Mesendoderm (in vitro differentiated cells): ENCODE measurements around the gene ZDHHC5.
"Not testable (repeated sequence)": the region's sequence is repeated elsewhere in the genome, so short reads cannot be mapped to it uniquely, and the experiment has no call there.

Experiments
- DNase-seq: peaks from one replicate; pipeline ENCODE4 v3.0.0; 2013
- H2AK5ac ChIP-seq: 2 replicates; pipeline ENCODE4 v1.6.1; 2013; ENCODE audit warnings: low read length, inconsistent platforms
- H2BK120ac ChIP-seq: 2 replicates; pipeline ENCODE4 v1.6.1; 2013; ENCODE audit warnings: low read depth, mild to moderate bottlenecking, low read length, moderate library complexity, mixed read lengths
- H2BK15ac ChIP-seq: replicated peaks from 2 replicates; pipeline ENCODE4 v1.6.1; 2013; ENCODE audit warnings: low read depth, mild to moderate bottlenecking, moderate library complexity
- H2BK5ac ChIP-seq: 2 replicates; pipeline ENCODE4 v1.6.1; 2013; ENCODE audit warnings: low read length, inconsistent platforms
- H3K18ac ChIP-seq: 2 replicates; pipeline ENCODE4 v1.6.1; 2013; ENCODE audit warnings: mild to moderate bottlenecking, low read length, mixed read lengths
- H3K23ac ChIP-seq: one replicate; pipeline ENCODE4 v1.6.1; 2013; ENCODE audit warnings: low read length
- H3K27ac ChIP-seq: 2 replicates; pipeline ENCODE4 v1.5.1; 2013; ENCODE audit warnings: low read depth, mild to moderate bottlenecking, inconsistent platforms, low read length, moderate library complexity
- H3K27me3 ChIP-seq: 2 replicates; pipeline ENCODE4 v1.6.1; 2013; ENCODE audit warnings: low read length, control low read depth, mild to moderate bottlenecking, inconsistent platforms; ENCODE audit not compliant: insufficient read depth, poor library complexity
- H3K36me3 ChIP-seq: 2 replicates; pipeline ENCODE4 v1.6.1; 2013; ENCODE audit warnings: low read length, inconsistent platforms; ENCODE audit not compliant: control insufficient read depth, insufficient read depth
- H3K4ac ChIP-seq: one replicate; pipeline ENCODE4 v1.6.1; 2013; ENCODE audit warnings: low read depth, mild to moderate bottlenecking, low read length, moderate library complexity
- H3K4me1 ChIP-seq: 2 replicates; pipeline ENCODE4 v1.6.1; 2013; ENCODE audit warnings: low read depth, low read length, inconsistent platforms; ENCODE audit not compliant: control insufficient read depth
- H3K4me2 ChIP-seq: 2 replicates; pipeline ENCODE4 v1.6.1; 2013; ENCODE audit warnings: low read length
- H3K4me3 ChIP-seq: 2 replicates; pipeline ENCODE4 v1.5.1; 2013; ENCODE audit warnings: mild to moderate bottlenecking, low read length
- H3K56ac ChIP-seq: one replicate; pipeline ENCODE4 v1.6.1; 2013; ENCODE audit warnings: low read length
- H3K79me1 ChIP-seq: 2 replicates; pipeline ENCODE4 v1.6.1; 2013; ENCODE audit warnings: low read length, inconsistent platforms
- H3K79me2 ChIP-seq: 2 replicates; pipeline ENCODE4 v1.6.1; 2013; ENCODE audit warnings: mild to moderate bottlenecking, low read length; ENCODE audit not compliant: control insufficient read depth, insufficient read depth
- H3K9ac ChIP-seq: 2 replicates; pipeline ENCODE4 v1.6.1; 2013; ENCODE audit warnings: low read length, inconsistent platforms
- H4K5ac ChIP-seq: one replicate; pipeline ENCODE4 v1.6.1; 2013; ENCODE audit warnings: low read length
- H4K8ac ChIP-seq: one replicate; pipeline ENCODE4 v1.6.1; 2013; ENCODE audit warnings: low read depth, mild to moderate bottlenecking, control low read depth, low read length, moderate library complexity
- WGBS: extraction: QIAGEN DNeasy Blood & Tissue Kit; methylation state at CpG from one replicate; pipeline ENCODE4 v1.1.7; 2013; ENCODE audit warnings: low lambda C conversion rate, missing lambda C conversion rate; ENCODE audit not compliant: insufficient coverage; ENCODE audit errors: extremely low coverage; 5-methylcytosine and 5-hydroxymethylcytosine counted together

The ZDHHC5 gene

DNA sequence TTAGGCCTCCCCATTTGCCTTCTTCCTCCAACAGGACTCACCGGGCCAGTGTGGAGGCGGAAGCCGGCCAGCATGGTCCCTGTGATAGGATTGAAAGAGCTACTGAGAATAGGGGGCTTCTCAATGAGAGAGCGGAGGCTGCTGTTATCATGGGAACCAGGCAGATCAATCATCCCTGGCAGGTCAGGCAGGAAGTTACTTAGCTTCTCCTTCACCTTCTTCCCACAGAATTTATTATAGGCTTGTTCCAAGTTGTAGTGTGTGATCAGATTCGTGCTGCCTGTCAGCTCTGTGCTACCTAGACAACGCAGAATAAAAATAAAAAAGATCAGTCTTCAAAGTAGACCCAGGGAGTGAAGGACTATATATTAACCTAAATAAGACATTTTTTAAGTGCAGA, 37.0 kb downstream of the ZDHHC5 start:
- no peak overlapping the region for H3K56ac ChIP-seq
- no peak overlapping the region for H4K5ac ChIP-seq
- no peak overlapping the region for H3K23ac ChIP-seq
- H3K4me3 ChIP-seq: no peak overlapping the region
- H4K8ac ChIP-seq: no peak overlapping the region
- no peaks in the 10 kb centered on the region for H3K79me1 ChIP-seq
- H3K27ac ChIP-seq: no peak overlapping the region
- no peaks in the 10 kb centered on the region for H3K79me2 ChIP-seq
- peaks cover 4% of the 10 kb centered on the region for H3K36me3 ChIP-seq
- no peak overlapping the region for H3K4ac ChIP-seq
- DNase-seq: no peak
- no peak overlapping the region for H3K18ac ChIP-seq
- H3K4me2 ChIP-seq: no peak overlapping the region
- no peak overlapping the region for H2AK5ac ChIP-seq
- H2BK15ac ChIP-seq: no peak overlapping the region
- H3K9ac ChIP-seq: no peak overlapping the region
- WGBS: no CpG with 5 or more reads among the region's 6 CpGs
- no peak overlapping the region for H2BK120ac ChIP-seq
- no peaks in the 10 kb centered on the region for H3K27me3 ChIP-seq
- H3K4me1 ChIP-seq: no peaks in the 10 kb centered on the region
- no peak overlapping the region for H2BK5ac ChIP-seq

DNA sequence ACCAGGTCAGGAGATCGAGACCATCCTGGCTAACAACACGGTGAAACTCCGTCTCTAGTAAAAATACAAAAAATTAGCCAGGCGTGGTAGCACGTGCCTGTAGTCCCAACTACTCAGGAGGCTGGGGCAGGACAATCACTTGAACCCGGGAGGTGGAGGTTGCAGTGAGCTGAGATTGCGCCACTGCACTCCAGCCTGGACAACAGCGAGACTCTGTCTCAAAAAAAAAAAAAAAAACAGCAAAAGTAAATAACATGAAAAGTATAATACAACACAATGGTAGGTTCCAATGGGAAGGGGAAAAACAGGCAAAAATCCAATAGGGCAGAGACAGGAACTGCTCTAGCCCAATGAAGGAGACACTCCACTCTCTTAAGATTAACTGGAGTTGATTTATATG, 37.5 kb downstream of the ZDHHC5 start:
- DNase-seq, H3K18ac ChIP-seq, H3K23ac ChIP-seq, H3K4me1 ChIP-seq, H3K9ac ChIP-seq, H3K36me3 ChIP-seq, H2BK120ac ChIP-seq, H2AK5ac ChIP-seq, H3K27me3 ChIP-seq, H4K5ac ChIP-seq, H3K4me2 ChIP-seq, H3K27ac ChIP-seq, H3K56ac ChIP-seq, H3K4me3 ChIP-seq, H3K79me1 ChIP-seq, H3K4ac ChIP-seq, H3K79me2 ChIP-seq, H2BK5ac ChIP-seq, H2BK15ac ChIP-seq, H4K8ac ChIP-seq: not testable (repeated sequence)
- WGBS: no CpG with 5 or more reads among the region's 8 CpGs

DNA sequence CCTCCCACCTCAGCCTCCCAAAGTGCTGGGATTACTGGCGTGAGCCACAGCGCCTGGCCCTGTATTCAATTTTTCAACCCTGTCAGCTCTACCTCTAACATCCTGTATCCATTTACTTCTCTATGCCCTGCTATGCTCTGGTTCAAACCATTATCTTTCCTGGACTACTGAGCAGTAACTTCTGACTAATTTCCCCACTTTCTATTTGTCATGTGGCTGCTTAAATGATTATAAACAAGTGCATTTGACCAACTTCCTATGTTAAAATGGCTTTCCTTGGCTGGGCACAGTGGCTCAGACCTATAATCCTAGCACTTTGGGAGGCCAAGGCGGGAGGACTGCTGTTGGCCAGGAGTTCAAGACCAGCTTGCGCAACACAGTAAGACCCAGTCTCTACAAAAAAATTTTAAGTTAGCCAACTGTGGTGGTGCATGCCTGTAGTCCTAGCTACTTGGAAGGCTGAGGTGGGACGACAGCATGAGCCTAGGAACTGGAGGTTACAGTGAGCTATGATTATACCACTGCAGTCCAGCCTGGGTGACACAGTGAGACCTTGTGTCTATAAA, 42.0 kb downstream of the ZDHHC5 start:
- H3K4me3 ChIP-seq: no peak overlapping the region

DNA sequence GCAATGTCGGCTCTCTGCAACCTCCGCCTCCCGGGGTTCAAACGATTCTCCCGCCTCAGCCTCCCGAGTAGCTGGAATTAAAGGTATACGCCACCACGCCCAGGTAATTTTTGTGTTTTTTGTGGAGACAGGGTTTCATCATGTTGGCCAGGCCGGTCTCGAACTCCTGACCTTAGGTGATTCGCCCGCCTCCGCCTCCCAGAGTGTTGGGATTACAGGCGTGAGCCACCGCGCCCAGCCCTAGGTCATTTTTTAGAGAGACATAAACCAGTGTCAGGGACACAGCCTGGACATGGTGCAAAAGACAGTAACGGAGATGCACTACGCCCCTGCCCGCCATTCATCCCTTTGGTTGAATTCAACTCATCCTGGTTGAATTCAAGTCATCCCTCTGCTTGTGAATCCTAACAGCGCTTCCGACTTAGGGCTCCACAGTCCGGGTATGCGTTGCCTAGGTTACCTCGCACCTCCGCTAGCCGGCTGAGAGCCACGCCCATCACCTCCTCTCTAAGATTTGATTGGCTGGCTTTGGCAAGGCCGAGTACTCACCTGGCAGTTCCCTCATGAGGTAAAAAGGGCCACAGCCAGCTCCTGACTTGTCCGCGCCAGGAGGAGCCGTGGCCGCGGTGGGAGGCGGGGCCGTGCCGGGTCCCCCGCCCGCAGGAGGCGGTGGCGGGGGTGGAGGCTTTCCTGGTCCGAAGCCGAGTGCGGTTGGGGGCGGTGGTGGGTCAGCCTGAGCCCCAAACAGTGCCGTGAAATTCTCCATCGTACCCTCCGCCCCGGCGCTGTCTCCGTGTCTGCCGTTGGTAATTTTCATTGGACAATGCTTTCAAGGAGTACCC, 43.7 kb downstream of the ZDHHC5 start, which contains the start of gene MED19:
Gene MED19, minus strand, starts transcription at position 802 of the 842 bp plus-strand sequence. Its CDS starts 36 bp downstream, at position 766.
- H3K27ac ChIP-seq: peak within 1 kb of the TSS; percentile 84
- peaks cover 4% of the 10 kb centered on the region for H3K4me1 ChIP-seq
- H2AK5ac ChIP-seq: peak within 1 kb of the TSS; percentile 99
- no peaks in the 10 kb centered on the region for H3K27me3 ChIP-seq
- peaks cover 34% of the 10 kb centered on the region for H3K79me2 ChIP-seq
- peak within 1 kb of the TSS; percentile 87 for H3K4me2 ChIP-seq
- peak within 1 kb of the TSS; percentile 71 for H4K5ac ChIP-seq
- no CpG with 5 or more reads among the region's 51 CpGs for WGBS
- peak within 1 kb of the TSS; percentile 96 for H3K4me3 ChIP-seq
- H3K18ac ChIP-seq: no peak within 1 kb of the TSS
- no peak within 1 kb of the TSS for H4K8ac ChIP-seq
- peak within 1 kb of the TSS; percentile 100 for H3K56ac ChIP-seq
- H3K9ac ChIP-seq: peak within 1 kb of the TSS; percentile 84
- H2BK5ac ChIP-seq: peak within 1 kb of the TSS; percentile 89
- peak within 1 kb of the TSS; percentile 97 for H3K4ac ChIP-seq
- H2BK120ac ChIP-seq: no peak within 1 kb of the TSS
- H3K36me3 ChIP-seq: no peaks in the 10 kb centered on the region
- H3K79me1 ChIP-seq: peaks cover 9% of the 10 kb centered on the region
- peak; percentile 99 for DNase-seq
- peak within 1 kb of the TSS; percentile 68 for H3K23ac ChIP-seq
- H2BK15ac ChIP-seq: no peak within 1 kb of the TSS

More for the DNA sequence above, 42.0 kb downstream of the ZDHHC5 start:
- H4K8ac ChIP-seq: no peak overlapping the region
- H3K18ac ChIP-seq: no peak overlapping the region
- H3K36me3 ChIP-seq: no peaks in the 10 kb centered on the region
- no CpG with 5 or more reads among the region's 5 CpGs for WGBS
- no peak overlapping the region for H2BK120ac ChIP-seq
- H3K27me3 ChIP-seq: no peaks in the 10 kb centered on the region
- no peak overlapping the region for H3K56ac ChIP-seq
- H3K4ac ChIP-seq: no peak overlapping the region
- no peak for DNase-seq
- H3K4me1 ChIP-seq: peaks cover 4% of the 10 kb centered on the region
- no peak overlapping the region for H2BK15ac ChIP-seq
- peaks cover 9% of the 10 kb centered on the region for H3K79me1 ChIP-seq
- no peak overlapping the region for H2BK5ac ChIP-seq
- H3K23ac ChIP-seq: no peak overlapping the region
- no peak overlapping the region for H3K4me2 ChIP-seq
- no peak overlapping the region for H4K5ac ChIP-seq
- no peak overlapping the region for H2AK5ac ChIP-seq
- H3K79me2 ChIP-seq: peaks cover 33% of the 10 kb centered on the region
- H3K27ac ChIP-seq: no peak overlapping the region
- no peak overlapping the region for H3K9ac ChIP-seq

DNA sequence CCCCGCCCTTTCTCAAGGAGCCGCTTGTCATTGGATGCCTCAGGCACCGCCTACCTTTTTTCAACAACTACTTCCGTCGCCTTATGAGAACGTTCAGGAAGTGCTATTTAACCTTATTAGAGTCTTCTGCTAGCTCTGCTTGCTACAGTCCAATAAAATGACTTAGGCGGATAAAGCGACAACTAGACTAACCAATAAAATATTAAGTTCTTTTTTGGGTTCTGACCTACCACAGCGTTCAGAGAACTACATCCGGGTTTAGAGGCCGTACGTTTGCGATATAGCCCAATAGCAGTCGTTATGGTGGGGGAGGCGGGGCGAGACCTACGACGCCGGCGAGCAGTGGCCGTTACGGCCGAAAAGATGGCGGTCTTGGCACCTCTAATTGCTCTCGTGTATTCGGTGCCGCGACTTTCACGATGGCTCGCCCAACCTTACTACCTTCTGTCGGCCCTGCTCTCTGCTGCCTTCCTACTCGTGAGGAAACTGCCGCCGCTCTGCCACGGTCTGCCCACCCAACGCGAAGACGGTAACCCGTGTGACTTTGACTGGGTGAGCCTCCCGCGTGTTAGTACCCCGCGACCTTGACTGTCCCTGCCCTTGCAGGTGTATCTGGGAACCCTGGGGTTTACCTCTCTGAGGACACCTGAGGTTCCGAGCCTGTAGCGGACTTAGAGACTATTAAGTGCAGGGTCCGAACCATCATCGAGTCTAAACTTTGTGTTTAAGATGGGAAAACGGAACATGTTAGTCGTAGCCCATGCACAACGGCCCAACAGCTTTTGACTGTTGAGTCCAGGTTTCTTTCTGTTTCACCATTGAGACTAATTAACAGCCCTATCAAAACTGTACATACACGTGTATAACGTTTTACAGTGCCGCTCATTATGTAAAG, 44.6 kb downstream of the ZDHHC5 start, which contains the start of gene TMX2:
Gene TMX2, plus strand, starts transcription at position 338 of the 895 bp plus-strand sequence. Its CDS starts 26 bp downstream, at position 364.
- Histone ChIP-seq H3K36me3 (no peaks in the 10 kb centered on the region), H3K27me3 (no peaks in the 10 kb centered on the region), H3K4me1 (peaks cover 4% of the 10 kb centered on the region), H2AK5ac (peak within 1 kb of the TSS; percentile 99), H2BK120ac (no peak within 1 kb of the TSS), H3K9ac (peak within 1 kb of the TSS; percentile 84), H3K27ac (peak within 1 kb of the TSS; percentile 84), H3K79me2 (peaks cover 34% of the 10 kb centered on the region), H3K79me1 (peaks cover 9% of the 10 kb centered on the region), H4K5ac (peak within 1 kb of the TSS; percentile 71), H3K23ac (peak within 1 kb of the TSS; percentile 68), H2BK15ac (no peak within 1 kb of the TSS), H3K4me3 (peak within 1 kb of the TSS; percentile 96), H3K56ac (peak within 1 kb of the TSS; percentile 100), H3K4me2 (peak within 1 kb of the TSS; percentile 87), H3K18ac (no peak within 1 kb of the TSS), H2BK5ac (peak within 1 kb of the TSS; percentile 89), H4K8ac (no peak within 1 kb of the TSS), H3K4ac (peak within 1 kb of the TSS; percentile 97)
- peak; percentile 100 for DNase-seq
- WGBS: no CpG with 5 or more reads among the region's 53 CpGs
